NCI-H2081 (cell line): ENCODE data around the gene VPS13A.
A peak's percentile ranks its signal among the peaks of the same experiment; 100 is the strongest.
"Not testable (repeated sequence)": the region's sequence is repeated elsewhere in the genome, so short reads cannot be mapped to it uniquely, and the experiment has no call there.

Experiments used
- DNase-seq, 2 experiments: peaks; one replicate each; lab custom pipeline; 2025; lab: John Stamatoyannopoulos, UW

Gene VPS13A

DNA sequence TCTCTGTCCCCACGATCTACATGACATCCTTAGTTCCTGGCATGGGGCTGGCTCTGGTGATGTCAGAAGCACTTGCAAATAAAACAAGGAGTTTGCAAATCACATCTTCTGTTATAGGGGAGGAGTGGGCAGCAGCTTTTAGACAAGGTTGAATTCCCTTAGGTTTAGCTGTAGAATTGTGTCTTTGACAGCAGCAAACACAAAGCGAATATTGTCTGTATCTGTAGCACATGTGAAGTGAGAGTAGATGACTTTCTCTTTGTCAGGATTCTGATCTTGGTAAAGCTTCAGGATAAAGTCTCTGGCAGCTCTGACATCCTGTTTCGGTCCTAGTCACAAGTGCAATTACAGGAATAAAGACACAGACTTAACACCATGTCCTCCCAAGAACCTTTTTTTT is 246.5 kb downstream of the VPS13A start:
- DNase-seq = no peak

GRCh38 chr9:77424993-77425392 is 247.7 kb downstream of the VPS13A start:
- no peak for DNase-seq

DNA sequence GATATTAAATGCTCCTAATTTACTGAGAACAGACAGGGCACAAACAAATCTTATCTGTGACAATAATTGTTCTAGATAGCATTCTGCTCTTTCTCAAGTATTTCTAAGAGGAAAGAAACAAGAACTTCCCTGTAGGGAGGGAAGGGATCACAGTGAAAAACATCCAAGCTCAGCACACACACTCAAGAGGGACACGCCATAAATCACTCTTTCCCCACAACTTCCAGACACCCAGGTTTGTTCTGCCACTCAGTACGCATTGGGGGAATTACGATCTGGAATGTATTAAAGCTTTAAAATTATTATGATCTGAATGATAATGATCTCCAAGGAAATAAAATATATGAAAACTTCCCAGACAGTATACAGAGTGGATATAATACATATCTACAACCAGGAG is 249.4 kb downstream of the VPS13A start:
- no peak for DNase-seq

GRCh38 chr9:77427256-77427927 is 250.1 kb downstream of the VPS13A start:
- DNase-seq = no peak

GRCh38 chr9:77429928-77430327 is 252.6 kb downstream of the VPS13A start:
- no peak for DNase-seq

DNA sequence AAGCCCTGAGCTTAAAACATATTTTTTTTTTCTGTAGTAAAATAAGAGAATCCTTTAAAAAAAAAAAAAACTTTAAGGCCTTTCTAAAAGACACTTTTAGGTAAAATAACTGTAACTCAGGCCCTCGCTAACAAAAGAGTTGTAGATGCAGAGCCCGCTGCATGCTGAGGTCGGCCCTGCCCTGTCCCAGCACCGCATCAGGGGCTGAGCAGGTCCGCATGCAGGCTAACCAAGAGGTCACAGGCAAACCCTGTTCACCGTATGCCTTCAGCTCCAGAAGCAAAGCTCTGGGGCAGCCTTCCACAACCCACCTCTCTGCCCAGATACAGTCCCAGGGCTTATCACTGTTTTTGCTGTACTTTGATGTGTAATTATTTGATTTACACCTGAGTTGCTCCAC is 254.7 kb downstream of the VPS13A start:
- DNase-seq = no peak

GRCh38 chr9:77433675-77434445 is 256.5 kb downstream of the VPS13A start:
- DNase-seq = peak; percentile 65 to 67

DNA sequence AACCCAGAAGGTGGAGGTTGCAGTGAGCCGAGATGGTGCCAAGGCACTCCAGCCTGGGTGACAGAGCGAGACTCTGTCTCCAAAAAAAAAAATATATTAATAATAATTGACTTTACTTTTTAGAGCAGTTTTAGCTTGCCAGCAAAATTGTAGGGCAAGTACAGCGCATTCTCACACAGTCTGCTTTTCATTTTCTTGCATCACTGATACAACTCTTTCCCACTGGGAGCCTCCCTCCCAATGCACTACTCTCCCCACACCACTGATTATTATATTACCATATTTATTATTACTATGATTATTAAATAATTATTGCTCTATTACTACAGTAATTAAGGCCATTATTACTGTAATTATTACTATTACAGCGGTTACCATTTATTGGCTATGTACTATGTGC is 257.9 kb downstream of the VPS13A start:
- DNase-seq = no peak

DNA sequence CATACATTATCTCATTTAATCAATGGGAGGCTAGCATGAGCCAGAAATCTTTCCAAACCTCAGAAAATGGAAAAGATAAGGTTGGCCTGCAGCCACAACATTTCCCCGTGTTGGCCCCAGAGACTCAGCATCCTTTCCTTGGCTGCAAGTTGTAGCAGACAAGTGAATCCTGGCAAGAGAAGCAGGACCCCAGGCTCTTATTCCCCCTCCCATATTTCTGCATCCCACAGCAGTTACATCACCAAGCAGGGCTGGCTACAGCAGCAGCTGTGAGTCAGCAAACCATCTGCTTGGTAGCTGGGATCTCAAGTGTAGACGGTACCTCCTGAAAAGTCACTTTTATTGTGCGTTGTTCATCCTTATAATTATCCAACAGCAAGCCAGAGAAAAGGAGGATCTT is 258.4 kb downstream of the VPS13A start:
- no peak for DNase-seq

- no peak for DNase-seq
These were observed 261.3 kb downstream of the VPS13A start for GRCh38 chr9:77438653-77439052.

DNA sequence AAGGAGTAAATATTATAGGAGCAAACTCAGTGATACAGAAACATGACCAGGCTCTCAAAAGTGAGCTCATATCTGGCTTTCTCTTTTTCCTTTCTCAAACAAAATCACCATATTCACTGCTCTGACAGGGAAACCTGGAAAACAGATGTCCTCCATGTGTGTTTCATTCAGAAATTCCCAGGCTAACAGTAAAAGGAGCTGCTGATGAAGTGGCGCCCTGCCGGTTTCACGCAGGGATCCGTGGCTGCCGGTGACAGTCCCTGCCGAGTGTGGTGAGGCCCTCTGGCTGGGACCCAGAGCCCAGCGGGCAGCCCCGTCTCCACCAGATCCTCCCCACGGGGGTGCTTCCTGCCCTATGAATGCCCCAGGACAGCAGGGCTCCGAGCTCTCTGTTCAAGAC is 262.7 kb downstream of the VPS13A start:
- DNase-seq = peak; percentile 95 to 98

DNA sequence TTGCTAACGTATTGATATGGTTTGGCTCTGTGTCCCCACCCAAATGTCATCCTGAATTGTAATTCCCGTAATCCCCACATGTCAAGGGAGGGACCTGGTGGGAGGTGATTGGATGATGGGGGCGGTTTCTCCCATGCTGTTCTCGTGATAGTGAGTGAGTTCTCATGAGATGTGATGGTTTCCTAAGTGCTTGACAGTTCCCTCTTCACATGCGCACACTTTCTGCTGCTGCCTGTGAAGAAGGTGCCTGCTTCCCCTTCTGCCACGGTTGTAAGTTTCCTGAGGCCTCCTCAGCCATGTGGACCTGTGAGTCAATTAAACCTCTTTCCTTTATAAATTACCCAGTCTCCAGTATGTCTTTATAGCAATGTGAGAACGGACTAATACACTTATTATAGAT is 263.8 kb downstream of the VPS13A start:
- not testable (repeated sequence) for DNase-seq

GRCh38 chr9:77442436-77442835 is 265.1 kb downstream of the VPS13A start:
- no peak for DNase-seq

- DNase-seq = no peak
These were observed 270.3 kb downstream of the VPS13A start for GRCh38 chr9:77447646-77448045.

DNA sequence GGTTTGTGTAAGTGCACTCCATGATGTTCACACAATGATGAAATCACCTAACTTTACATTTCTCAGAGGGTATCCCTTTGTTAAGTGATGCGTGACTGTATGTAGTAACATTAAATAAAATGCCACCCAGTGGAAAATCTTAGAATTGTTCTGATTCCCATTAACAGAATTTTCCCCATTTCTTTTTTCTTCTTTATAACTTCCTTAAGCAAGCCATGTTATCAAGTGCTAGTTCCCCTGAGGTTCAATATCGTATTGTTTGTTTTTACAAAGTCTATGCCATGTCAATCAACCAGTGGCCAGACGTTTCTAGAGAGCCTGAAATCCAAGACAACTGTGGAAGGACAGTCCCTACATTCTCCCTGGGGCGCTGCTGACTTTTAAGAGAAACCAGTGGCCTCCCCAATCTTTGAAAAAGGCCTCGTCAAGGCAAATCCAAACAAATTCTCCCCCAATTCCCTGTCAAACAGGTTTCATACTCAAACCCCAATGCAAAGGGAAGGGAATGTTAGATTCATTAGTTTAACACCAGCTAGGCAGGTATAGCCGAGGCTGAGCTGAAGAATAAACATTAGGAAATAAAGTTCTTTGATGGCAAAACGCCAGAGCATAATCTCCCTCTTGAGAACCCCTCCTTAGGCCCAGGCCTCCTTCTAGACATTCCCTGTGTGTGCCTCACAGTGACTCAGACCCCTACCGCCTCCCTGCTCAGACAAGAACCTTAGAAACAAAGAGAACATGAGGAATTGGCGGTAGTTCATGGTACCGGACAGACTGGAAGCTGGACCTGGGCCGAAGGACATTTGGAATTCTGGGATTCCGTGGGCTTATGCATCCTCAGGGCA is 272.1 kb downstream of the VPS13A start:
- no peak for DNase-seq

- DNase-seq = no peak
These were observed 272.7 kb downstream of the VPS13A start for GRCh38 chr9:77450085-77450475.

GRCh38 chr9:77451507-77451906 is 274.2 kb downstream of the VPS13A start:
- DNase-seq = no peak

GRCh38 chr9:77453825-77454647 is 276.7 kb downstream of the VPS13A start:
- DNase-seq = no peak

- DNase-seq = no peak
These were observed 277.3 kb downstream of the VPS13A start for GRCh38 chr9:77454663-77455062.

- DNase-seq = peak; percentile 3 to 17
These were observed 278.1 kb downstream of the VPS13A start for GRCh38 chr9:77455312-77455927.

- peak; percentile 74 to 80 for DNase-seq
These were observed 279.6 kb downstream of the VPS13A start for GRCh38 chr9:77456829-77457437.
